ENCODE results near the gene DARS1. TPM values are rescaled to one million over a fixed set of nuclear protein-coding genes. Genes with fewer than 3 reads are reported as not detected.
"Not testable (repeated sequence)": the region's sequence is repeated elsewhere in the genome, so short reads cannot be mapped to it uniquely, and the experiment has no call there.

Gene DARS1
- total and polyA plus RNA-seq, 2 donors, result 70.8 to 106 TPM

DNA sequence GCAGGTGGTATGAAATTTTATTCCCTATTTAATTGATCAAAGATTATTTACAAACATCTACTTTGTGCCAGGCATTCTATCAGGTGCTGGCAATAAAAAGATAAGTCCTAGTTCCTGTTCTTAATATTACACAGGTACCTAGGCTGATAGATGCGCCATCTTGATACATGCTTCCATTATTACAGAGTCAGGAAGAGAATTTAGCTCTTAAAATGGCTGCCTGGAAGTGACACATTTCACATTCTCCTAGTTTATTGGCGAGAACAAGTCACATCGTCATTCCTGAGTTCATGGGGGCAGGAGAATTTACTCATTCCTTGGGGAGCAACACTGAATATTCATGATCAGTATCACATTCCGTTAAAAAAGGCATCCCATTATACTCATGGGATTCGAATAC lies 1.1 kb upstream of the DARS1 start:
- peaks cover 2% of the 10 kb centered on the region for H3K36me3 ChIP-seq (ENCODE audit: insufficient read depth)
- WGBS, result 97% methylated on average over 5 of the region's 5 CpGs
- no peak for DNase-seq (ENCODE audit: extremely low spot score)
- no peak overlapping the region for H3K4me3 ChIP-seq (ENCODE audit: low read depth, low read length)
- H3K4me1 ChIP-seq (ENCODE audit: insufficient read depth), result no peaks in the 10 kb centered on the region
- no peak overlapping the region for H3K27ac ChIP-seq (ENCODE audit: low read depth)

DNA sequence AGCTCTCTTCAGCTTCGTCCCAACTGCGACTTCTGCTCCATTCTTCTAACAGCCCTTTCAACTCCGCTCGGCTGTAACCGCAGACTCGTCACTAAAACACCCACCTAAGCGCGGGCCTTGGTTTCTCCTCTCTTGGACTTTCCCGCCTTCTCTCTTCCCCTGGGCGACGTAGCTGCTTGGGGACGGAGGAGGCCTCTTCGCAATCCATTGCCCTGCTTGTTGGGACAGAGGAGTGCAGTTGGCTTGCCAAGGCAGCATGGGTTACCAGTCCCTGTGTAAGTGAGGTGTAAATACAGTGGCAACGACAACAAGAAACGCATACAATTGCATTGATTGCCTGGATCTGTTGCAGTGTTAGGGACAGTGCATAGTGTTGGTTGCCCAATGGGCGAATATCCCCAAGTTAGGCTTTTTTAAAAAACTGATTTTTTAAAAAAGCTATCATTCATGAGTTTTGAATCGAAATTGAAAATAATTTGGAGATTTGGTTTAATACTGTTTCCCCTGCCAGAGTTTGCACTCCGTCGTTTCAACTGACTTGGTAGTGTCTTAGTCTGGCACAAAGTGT lies 484 bp upstream of the DARS1 start:
- DNase-seq (ENCODE audit: extremely low spot score), result no peak
- no peaks in the 10 kb centered on the region for H3K4me1 ChIP-seq (ENCODE audit: insufficient read depth)
- WGBS, result 25% methylated on average over 19 of the region's 19 CpGs

DNA sequence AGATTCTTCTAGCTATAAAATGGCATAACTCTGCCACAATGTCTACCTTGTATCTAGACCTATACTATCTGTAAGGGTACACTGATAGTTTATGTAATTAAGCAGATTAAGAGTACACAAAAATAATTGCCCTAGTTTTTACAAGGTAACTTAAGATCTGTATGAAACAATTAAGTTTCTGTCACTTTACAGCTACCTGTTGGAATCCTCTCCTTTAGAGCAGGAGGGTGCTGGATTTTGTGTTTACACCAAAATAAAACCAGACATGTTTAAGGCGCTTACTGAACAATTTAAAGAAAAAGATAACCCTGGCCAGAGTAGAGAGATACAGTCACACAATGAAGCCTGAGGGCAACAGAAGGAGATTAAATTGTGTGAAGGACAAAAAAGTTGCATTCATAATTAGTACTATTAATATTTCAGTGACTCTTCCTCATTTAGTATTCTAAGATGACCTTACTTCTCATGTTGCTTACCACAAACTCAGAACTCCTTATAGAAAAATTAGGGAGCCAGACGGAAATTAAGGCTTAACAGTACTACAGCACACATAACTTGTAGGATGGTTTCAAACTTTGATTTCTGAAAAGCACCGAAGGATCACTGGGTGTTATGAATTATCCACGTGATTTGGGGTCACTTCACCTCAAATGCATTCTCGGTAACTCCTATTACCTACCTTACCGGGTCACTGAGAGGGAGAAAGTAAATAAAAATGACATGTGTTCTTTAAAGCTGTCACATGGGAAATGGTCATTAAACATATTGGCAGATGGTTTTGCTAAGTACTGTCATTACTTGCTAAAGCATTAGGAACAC lies 1.0 kb downstream of the DARS1 start:
- Histone ChIP-seq H3K36me3 (ENCODE audit: insufficient read depth) (peaks cover 2% of the 10 kb centered on the region), H3K4me3 (ENCODE audit: low read depth, low read length) (peak overlapping the region; percentile 83), H3K4me1 (ENCODE audit: insufficient read depth) (no peaks in the 10 kb centered on the region), H3K27ac (ENCODE audit: low read depth) (peak overlapping the region; percentile 95)
- no peak for DNase-seq (ENCODE audit: extremely low spot score)
- WGBS, result 17% methylated on average over 6 of the region's 6 CpGs

More for the DNA sequence above, 484 bp upstream of the DARS1 start:
- peaks cover 2% of the 10 kb centered on the region for H3K36me3 ChIP-seq (ENCODE audit: insufficient read depth)
- peak overlapping the region; percentile 83 for H3K4me3 ChIP-seq (ENCODE audit: low read depth, low read length)
- H3K27ac ChIP-seq (ENCODE audit: low read depth), result peak overlapping the region; percentile 95

DNA sequence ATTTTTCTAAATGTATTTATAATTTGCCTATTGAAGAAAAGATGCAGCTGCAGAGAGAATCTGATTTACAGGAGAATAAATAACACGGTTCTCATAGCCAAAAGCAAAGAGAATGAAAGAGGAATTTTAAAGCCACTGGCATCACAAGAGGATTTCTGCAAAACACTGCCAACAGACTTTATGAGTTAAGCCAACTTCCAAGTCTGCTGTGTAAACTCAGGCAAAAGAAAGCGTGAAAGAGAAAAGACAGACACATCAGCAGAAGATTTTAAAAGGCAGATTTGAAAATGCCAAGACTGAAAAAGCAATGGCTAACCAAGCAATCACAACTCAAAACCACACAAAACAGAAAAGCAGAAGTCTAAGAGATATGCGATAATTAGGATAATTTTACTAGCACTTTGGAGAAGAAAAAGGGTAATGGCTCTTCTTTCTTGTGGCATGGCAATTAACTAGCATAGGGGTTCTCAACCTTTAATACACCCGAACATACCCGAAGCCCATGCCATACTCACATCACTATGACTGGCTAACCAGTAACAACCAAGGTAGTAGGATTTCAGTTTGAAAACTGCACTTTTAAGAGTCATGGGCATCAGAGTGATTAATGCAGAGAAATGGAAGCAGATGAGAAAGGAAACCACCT lies 4.9 kb downstream of the DARS1 start:
- Histone ChIP-seq H3K4me3 (ENCODE audit: low read depth, low read length) (no peak overlapping the region), H3K27ac (ENCODE audit: low read depth) (no peak overlapping the region), H3K4me1 (ENCODE audit: insufficient read depth) (no peaks in the 10 kb centered on the region), H3K36me3 (ENCODE audit: insufficient read depth) (peaks cover 2% of the 10 kb centered on the region)
- WGBS, result 39% methylated on average over 5 of the region's 5 CpGs
- DNase-seq (ENCODE audit: extremely low spot score), result no peak

DNA sequence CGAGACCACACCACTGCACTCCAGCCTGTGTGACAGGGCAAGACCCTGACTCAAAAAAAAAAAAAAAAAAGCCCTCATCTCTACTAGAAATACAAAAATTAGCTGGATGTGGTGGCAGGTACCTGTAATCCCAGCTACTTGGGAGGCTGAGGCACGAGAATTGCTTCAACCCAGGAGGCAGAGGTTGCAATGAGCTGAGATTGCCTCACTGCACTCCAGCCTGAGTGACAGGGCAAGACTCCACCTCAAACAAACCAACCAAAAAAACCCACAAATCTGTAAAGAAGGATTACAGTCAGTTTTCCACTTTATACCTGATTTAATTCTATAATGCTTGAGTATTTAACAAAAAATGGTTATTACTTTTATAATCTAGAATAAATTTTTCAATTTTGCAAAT lies 9.7 kb downstream of the DARS1 start:
- Histone ChIP-seq H3K27ac (ENCODE audit: low read depth) (no peak overlapping the region), H3K4me3 (ENCODE audit: low read depth, low read length) (no peak overlapping the region), H3K36me3 (ENCODE audit: insufficient read depth) (no peaks in the 10 kb centered on the region), H3K4me1 (ENCODE audit: insufficient read depth) (no peaks in the 10 kb centered on the region)
- no peak for DNase-seq (ENCODE audit: extremely low spot score)
- WGBS, result 98% methylated on average over 2 of the region's 2 CpGs

DNA sequence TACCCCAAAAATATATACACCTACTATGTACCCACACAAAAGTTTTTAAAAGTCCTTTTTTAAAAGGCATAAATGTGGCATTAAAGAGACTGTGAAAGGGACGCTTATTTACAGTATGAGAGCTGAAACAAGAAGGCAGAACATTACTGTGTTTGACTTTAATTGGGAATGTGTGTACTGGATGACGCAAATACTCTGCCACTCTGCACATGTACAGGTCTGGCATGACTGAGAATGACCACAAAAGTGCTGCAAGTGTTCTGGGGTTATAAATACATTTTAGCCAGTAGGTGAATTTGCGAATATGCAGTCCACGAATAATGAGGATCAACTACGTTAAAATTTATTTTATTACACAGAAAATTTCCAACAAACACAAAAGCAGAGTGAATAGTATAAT lies 11.4 kb downstream of the DARS1 start:
- Histone ChIP-seq H3K4me1 (ENCODE audit: insufficient read depth) (no peaks in the 10 kb centered on the region), H3K4me3 (ENCODE audit: low read depth, low read length) (no peak overlapping the region), H3K36me3 (ENCODE audit: insufficient read depth) (no peaks in the 10 kb centered on the region), H3K27ac (ENCODE audit: low read depth) (no peak overlapping the region)
- 93% methylated on average over 5 of the region's 5 CpGs for WGBS
- no peak for DNase-seq (ENCODE audit: extremely low spot score)

DNA sequence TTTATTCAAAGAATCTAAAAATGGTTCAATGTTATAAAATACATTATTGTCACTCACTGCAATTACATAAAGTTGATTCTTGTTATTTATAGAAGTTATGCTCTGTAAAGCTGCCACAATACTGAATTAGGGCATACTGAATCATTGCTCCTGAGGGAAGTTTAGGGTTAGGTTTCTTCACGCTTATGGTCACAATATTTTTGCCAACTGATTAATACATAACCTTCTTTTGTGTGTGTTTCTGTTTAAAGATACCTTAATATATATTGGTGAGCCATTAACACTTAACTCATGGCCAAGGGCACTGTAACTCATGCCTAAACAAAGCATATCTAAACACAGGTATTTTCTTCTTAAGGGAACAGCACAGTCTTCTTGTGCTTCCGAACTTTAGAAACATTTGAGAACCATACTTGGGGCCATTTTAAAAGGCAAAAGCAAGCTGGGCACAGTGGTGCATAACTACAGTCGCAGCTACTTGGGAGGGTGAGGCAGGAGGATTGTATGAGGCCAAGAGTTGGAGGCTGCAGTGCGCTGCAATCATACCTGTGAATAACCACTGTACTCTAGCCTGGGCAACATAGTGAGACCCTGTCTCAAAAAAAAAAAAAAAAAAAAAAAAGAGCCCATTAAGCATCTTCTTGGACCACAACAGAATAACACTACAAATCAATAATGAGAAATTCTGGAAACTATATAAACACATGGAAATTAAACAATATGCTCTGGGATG lies 15.6 kb downstream of the DARS1 start:
- no peak overlapping the region for H3K27ac ChIP-seq (ENCODE audit: low read depth)
- no peaks in the 10 kb centered on the region for H3K4me1 ChIP-seq (ENCODE audit: insufficient read depth)
- no peak overlapping the region for H3K4me3 ChIP-seq (ENCODE audit: low read depth, low read length)
- 93% methylated on average over 4 of the region's 4 CpGs for WGBS
- DNase-seq (ENCODE audit: extremely low spot score), result no peak
- no peaks in the 10 kb centered on the region for H3K36me3 ChIP-seq (ENCODE audit: insufficient read depth)

DNA sequence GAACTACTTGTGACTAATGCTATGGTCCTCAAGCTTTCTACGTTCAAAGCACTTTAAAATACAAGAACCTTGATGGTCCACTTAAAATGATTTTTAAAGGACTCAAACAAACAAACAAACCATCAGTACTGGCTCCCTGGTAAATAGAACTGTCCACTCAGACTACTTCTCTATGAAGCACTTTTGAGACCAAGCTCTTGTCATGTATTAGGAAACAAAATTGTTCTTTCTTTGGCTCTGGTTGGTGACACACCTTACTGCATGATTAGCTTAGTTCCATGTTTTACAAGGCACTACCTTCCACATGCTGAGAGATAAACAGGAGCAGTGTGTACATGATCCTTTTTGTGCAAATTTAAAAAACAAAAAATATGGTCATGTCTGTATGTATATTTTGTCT lies 19.7 kb downstream of the DARS1 start:
- H3K27ac ChIP-seq (ENCODE audit: low read depth), result no peak overlapping the region
- no peak for DNase-seq (ENCODE audit: extremely low spot score)
- H3K4me3 ChIP-seq (ENCODE audit: low read depth, low read length), result no peak overlapping the region
- H3K36me3 ChIP-seq (ENCODE audit: insufficient read depth), result no peaks in the 10 kb centered on the region
- WGBS, result 73% methylated on average over 1 of the region's 1 CpG
- no peaks in the 10 kb centered on the region for H3K4me1 ChIP-seq (ENCODE audit: insufficient read depth)

DNA sequence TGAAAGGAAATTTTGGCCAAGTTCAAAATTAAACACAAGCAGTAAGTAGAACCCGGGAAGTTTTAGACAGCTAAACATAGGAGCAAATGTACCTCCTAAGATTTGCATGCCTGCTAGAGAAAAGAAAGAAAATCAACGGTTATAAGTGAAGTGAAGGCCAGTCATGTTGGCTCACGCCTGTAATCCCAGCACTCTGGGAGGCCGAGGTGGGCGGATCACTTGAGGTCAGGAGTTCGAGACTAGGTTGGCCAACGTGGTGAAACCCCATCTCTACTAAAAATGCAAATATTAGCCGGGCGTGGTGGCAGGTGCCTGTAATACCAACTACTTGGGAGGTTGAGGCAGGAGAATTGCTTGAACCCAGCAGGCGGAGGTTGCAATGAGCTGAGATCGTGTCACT lies 21.0 kb downstream of the DARS1 start:
- H3K36me3 ChIP-seq (ENCODE audit: insufficient read depth); H3K4me1 ChIP-seq (ENCODE audit: insufficient read depth); DNase-seq (ENCODE audit: extremely low spot score); H3K27ac ChIP-seq (ENCODE audit: low read depth); H3K4me3 ChIP-seq (ENCODE audit: low read depth, low read length): not testable (repeated sequence)
- 89% methylated on average over 11 of the region's 11 CpGs for WGBS

DNA sequence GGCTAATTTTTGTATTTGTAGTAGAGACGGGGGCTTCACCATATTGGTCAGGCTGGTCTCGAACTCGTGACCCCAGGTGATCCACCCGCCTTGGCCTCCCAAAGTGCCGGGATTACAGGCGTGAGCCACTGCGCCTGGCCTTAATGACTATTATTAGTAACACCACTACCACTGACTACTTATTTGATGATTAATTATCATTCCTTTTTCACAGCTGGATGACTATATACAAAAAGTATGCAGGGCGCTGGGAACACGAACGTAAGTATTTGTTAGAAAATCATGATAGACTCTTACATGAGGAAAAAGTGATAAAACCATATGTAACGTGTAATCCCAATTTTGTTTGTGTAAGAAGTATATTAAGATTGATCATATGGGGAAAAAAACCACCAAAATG lies 21.6 kb downstream of the DARS1 start:
- no peak overlapping the region for H3K27ac ChIP-seq (ENCODE audit: low read depth)
- no peaks in the 10 kb centered on the region for H3K4me1 ChIP-seq (ENCODE audit: insufficient read depth)
- no peak overlapping the region for H3K4me3 ChIP-seq (ENCODE audit: low read depth, low read length)
- no peak for DNase-seq (ENCODE audit: extremely low spot score)
- H3K36me3 ChIP-seq (ENCODE audit: insufficient read depth), result no peaks in the 10 kb centered on the region
- WGBS, result 94% methylated on average over 11 of the region's 11 CpGs

DNA sequence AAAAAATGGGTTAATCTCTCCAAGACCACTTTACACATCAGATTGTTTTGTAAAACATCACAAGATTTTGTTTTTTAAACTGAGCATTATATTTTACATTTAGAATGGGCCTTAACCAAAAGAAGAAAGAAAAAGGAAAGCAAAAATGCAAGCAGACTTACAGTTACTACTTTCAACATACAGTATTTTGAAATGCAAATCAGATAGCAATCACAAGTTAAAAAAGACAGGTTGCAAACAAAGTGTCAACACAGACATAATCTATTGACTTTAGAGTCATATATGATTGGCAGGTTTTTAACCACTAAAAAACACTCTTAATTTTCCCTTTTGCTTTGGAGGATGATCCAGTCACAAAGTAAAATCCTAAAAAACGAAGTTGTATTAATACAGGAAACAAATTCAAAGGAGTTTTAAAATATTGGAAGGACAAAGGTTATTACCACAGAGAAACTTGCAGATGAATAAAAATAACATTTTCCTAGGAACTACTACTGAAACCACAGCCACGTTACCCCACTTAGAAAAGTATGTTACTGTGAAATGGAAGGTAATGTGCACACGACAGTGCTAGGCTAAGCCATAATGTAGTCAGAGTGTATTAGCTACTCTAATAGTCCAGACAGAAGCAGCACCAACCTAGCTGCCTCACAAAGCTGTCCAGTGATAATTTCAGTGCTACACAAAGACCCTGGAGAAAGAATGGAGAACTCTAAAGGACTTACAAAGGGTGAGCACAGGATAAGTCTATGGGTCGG lies 22.9 kb downstream of the DARS1 start:
- no peak overlapping the region for H3K4me3 ChIP-seq (ENCODE audit: low read depth, low read length)
- 79% methylated on average over 4 of the region's 4 CpGs for WGBS
- no peak overlapping the region for H3K27ac ChIP-seq (ENCODE audit: low read depth)

DNA sequence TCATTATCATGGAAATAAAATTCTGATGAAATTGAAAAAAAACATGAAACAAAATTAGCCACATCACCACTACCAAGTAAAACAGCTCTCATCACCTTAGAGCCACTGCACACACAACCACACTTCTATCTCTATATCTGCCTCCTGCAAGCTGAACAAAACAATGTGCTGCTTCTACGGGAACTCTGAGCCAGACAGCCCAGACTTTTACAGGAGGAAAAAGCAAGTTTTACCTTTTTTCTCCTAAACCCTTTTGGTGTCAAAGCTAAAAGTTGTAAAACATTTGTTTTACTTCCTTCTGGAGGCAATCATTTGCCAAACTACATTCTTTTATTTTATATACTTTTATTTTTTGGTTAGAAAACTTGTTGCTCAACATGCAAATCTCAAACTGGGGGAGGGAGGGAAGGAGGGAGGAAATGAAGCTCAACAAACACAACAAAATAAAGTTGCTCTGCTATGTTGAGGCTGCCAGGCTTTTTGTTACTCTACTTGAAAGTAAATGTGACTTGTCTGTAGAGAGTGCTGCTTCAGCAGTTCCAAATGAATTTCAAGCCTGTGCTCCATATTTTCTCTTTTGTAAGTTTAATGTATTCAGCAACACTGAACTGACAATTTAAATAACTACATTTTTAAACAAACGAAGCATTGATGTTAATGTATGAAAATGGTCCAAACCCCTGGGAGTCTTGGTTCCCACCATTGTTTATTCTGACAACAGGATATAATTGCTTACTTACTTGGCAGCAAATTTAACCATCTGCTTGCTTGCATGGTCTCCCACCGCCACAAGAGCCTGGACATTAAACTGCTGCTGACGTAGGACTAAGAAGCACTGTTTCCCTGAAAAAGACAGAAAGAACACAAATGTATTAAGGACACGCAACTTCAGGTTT lies 24.5 kb downstream of the DARS1 start:
- Histone ChIP-seq H3K4me1 (ENCODE audit: insufficient read depth) (no peaks in the 10 kb centered on the region), H3K36me3 (ENCODE audit: insufficient read depth) (no peaks in the 10 kb centered on the region), H3K4me3 (ENCODE audit: low read depth, low read length) (no peak overlapping the region), H3K27ac (ENCODE audit: low read depth) (peak overlapping the region; percentile 28)
- WGBS, result 46% methylated on average over 5 of the region's 5 CpGs
- no peak for DNase-seq (ENCODE audit: extremely low spot score)

More for the DNA sequence above, 22.9 kb downstream of the DARS1 start:
- no peaks in the 10 kb centered on the region for H3K4me1 ChIP-seq (ENCODE audit: insufficient read depth)
- DNase-seq (ENCODE audit: extremely low spot score), result no peak
- no peaks in the 10 kb centered on the region for H3K36me3 ChIP-seq (ENCODE audit: insufficient read depth)
